ENCODE measurements around the gene STK32C.

STK32C gene

DNA sequence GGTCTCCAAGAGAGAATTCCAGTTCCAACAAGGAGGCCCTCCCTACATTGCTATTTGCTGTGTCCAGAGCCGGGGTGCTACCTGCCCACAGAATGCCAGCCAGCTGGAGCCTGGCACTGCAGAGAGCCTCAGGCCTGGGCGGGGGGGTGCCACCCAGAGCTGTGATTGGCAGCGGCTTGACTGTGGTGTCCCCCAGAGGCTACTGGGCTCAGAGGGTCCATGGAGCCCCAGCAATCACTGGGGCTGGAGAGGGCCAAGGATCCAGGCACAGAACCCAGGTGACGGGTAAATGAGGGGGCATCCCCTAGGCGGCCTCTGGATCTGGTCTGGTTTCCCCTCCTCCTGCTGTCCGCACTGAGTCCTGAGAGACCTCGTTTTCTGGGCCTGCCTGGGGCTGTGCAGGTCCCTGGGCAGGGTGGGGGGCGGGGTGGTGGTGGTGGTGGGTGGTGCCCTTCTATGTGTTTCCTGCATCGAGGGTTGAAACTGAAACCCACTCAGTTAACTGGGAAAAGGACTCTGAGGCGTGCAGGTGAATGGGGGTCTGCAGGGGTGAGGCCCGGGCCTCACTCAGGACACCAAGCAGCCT lies 108.4 kb downstream of the STK32C start:
- no peak for DNase-seq (ENCODE audit: low read depth in 2 of 2)

DNA sequence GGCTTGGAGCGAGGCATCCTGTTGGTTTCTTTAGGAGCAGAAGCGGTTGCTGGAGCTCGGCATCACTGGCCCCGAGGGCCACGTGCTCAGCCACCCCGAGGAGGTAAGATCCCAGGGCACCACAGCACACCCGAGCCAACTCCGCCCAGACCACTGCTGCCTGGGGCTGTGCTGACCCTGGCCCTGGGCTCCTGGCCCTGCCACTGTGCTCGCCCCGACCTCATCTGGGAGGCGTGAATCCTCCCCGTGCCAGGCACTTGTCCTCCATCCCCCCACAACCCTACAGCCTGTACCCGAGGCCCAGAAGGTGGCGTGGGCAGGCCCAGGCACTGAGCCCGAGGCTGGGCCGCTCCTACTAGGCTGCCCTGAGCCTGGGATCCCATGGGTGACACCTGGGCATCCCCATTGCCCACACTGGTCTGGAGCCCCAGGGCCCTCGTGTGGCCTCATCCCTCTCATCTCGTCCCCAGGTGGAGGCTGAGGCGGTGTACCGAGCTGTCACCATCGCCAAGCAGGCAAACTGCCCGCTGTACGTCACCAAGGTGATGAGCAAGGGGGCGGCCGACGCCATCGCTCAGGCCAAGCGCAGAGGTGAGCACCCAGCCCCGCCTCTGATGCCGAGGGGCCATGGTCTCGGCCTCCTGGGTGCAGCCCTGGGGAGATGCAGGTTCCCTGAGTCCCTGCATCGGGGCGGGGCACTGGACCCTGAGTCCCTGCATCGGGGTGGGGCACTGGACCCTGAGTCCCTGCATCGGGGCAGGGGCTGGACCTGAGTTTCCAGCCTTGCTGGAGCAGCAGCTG lies 109.2 kb downstream of the STK32C start:
- no peak for DNase-seq (ENCODE audit: low read depth in 2 of 2)

DNA sequence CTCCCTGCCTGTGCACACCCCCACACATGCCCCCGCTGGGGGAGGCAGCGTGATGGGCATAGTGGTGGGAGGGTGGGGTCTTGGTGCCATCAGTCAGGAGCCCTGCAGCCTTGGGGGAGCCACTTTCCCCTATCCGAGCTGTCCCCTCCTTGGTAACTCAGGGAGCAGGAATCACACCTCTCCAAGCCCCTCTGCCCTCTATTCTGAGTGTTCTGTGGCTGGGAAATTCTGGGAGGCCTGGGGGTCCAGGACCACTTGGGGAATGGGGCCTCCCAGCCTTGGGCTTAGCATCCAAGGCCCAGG lies 109.7 kb downstream of the STK32C start:
- DNase-seq (ENCODE audit: low read depth in 2 of 2): no peak

DNA sequence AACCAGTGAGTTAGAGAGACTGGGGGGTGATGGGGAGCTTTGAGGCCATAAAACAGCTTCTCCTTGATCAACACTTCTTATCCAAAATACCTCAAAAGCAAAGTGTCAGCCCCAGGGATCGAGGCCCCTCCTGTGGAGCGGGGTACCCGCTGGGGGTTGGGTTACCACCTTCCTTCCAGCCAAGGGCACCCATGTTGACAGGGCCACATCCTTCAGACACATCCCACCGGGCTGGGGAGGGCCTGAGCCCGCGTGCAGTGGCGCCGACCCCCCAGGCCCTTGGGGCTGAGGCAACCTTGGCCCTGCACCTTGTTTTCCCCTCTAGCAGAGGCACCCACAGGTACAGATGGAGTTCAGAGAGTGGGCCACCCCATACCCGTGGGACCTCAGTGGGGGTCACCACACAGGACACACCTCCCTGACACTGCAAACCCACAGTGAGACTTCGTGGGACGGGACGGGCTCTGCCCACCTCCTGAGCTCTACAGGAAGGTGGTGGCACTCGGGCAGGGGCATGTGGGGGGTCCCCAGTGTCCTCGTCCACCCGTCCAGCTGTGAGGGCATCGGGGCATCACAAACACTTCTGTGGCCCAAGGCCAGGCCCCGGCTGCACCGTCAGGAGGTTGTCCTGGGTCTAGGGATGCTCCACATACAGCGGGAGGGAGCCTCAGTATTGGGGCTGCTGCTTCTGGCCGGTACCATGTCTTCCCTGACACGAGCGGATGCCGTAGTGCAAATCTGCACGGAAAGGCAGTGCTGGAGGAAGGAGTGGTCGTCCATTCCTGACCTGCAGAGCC lies 110.3 kb downstream of the STK32C start:
- DNase-seq (ENCODE audit: low read depth in 2 of 2): no peak

DNA sequence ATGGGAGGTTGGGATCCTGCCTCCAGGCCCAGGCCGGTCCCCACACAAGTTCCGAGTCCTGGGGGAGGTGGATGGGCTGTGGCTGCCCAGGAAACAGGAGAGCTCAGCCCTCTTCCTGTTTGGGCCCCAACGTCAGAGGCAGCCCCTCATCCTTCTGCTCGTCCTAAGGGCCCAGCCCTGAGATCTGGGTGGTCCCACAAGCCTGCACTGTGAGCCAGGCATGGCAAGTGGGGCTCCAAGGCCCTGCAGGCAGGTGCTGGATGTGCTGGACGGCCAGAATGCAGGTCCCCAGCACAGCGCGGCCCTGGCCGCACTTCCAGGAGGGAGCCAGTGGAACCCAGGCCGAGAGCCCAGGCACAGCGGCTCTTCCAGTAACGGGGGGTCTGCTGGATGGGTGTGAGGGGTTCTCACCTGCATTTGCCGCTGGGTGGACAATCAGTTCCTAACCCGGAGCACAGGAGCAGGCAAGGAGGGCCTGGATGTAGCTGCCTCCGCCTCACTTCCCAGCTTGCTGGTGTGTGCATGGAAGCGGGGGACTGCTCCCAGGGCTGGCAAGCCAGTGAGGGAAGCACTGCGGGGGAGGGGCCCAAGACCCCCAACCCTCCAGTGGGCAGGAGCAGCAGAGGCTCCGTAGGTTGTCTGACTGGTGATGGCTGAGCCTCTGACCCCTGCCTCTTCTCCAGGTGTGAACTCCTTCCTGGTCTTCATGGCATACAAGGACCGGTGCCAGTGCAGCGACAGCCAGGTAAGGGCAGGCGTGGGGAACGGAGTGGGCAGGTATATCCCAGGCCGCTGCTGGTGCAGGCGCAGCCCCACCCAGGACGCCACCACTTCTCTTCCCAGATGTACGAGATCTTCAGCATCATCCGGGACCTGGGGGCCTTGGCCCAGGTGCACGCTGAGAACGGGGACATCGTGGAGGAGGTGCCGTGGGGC lies 111.3 kb downstream of the STK32C start:
- no peak for DNase-seq (ENCODE audit: low read depth in 2 of 2)

DNA sequence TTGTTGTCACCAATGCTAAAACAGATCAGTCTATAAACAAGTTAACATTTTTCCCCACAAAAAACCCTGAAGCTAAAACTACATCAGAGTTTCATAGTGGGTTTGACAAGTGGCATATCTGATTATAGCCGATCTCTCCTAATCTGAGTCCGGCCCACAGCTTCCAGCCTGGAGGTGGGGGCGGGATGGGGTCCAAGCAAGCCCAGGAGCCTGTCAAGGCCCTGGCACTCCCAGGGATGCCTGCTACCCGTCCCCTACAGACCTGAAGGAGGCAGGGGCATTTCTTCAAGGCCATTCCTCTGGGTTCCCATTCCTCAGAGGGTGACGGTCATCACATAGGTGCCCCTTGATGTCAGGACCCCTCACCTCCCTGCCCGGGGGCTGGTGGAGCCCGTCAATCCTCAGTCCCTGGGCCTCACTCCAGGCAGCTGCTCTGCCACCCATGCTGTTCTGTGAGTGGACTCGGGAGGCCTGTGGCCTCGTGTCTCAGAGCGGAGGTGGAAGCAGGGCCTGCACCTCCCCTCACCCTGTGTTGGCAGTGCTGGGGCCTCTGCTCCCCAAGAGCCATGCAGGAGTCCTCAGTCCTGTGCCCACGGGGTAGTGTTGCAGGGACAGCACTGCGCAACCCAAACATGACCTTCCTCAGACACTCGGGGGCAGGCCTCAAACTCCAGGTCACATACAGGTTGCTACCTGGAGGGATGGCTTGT lies 112.2 kb downstream of the STK32C start:
- DNase-seq (ENCODE audit: low read depth in 2 of 2): no peak

DNA sequence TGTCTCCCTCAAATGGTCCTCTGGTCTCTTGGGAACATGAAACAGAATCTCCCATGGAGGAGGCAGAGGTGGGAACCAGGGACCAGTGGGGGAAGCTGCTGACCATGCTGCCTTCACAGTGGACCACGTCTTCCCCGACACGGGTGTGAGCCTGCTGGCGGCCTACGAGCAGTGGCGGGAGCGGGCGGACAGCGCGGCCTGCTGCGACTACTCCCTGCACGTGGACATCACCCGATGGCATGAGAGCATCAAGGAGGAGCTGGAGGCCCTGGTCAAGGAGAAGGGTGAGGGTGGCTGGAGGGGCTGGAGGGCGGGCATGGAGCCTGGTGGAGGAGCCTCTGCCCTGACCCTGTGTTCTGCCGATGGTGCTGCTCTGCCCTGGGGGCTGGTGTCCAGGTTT lies 113.0 kb downstream of the STK32C start:
- DNase-seq (ENCODE audit: low read depth in 2 of 2): no peak

DNA sequence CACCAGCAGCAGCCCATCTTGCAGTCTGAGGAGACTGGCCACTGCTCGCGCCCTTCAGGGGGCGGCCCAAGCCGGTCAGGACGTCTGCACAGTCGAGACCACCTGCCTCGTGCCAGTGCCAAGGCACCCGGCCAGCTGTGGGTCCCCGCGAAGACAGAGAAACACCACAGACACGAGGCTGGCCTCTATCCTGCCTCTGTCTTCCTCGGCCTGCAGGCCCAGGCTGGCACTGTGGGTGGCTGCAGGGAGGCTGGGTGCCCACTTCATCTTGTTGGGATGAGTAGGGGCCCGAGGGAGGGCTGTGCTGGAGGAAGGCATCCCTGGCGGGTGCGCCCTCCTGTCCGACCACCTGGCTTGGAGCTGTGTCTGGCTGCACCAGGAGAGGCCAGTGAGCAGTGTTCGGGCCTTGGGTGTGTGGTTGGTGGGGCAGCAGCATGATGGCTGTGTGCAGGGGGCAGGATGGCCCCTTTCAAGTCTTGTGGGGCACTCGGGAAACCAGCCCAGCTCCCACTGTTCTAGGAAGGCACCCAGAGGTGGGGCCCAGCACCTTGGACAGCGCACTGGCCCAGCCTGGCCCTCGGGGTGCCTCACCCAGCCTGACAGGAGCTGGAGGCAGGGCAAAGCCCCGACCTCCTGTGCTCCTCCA lies 113.7 kb downstream of the STK32C start:
- DNase-seq (ENCODE audit: low read depth in 2 of 2): no peak

DNA sequence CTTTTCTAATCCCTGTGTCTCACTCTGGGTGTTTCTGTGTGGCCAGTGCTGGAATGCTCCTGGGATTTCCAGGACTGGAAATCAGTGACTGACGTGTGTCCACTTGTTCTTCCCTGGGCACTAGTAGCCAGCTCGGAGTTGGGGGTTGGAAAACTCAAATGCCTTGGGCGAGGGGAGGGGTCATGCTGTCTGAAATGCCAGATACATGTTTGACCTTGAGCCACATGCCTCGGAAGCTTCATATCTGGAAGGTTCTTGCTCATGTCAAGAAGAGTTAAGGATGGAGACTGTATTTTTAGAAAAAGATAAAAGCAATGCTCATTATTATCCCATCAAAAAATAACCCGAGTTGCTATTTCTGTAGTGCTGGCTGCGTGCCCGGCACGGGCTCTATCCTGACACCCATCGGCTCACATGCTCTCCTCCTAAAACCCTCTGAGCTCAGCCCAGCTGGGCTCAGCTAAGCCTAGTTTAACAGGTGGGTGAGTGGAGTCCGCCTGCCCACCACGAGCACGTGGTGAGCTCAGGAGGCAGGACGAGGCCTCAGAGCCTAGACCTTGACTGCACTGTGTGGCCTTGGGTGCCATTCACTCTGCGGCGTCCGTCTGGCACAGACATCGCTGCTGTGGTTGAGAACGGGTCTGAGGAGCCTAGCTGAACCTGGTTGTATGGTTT lies 114.6 kb downstream of the STK32C start:
- DNase-seq (ENCODE audit: low read depth in 2 of 2): no peak

DNA sequence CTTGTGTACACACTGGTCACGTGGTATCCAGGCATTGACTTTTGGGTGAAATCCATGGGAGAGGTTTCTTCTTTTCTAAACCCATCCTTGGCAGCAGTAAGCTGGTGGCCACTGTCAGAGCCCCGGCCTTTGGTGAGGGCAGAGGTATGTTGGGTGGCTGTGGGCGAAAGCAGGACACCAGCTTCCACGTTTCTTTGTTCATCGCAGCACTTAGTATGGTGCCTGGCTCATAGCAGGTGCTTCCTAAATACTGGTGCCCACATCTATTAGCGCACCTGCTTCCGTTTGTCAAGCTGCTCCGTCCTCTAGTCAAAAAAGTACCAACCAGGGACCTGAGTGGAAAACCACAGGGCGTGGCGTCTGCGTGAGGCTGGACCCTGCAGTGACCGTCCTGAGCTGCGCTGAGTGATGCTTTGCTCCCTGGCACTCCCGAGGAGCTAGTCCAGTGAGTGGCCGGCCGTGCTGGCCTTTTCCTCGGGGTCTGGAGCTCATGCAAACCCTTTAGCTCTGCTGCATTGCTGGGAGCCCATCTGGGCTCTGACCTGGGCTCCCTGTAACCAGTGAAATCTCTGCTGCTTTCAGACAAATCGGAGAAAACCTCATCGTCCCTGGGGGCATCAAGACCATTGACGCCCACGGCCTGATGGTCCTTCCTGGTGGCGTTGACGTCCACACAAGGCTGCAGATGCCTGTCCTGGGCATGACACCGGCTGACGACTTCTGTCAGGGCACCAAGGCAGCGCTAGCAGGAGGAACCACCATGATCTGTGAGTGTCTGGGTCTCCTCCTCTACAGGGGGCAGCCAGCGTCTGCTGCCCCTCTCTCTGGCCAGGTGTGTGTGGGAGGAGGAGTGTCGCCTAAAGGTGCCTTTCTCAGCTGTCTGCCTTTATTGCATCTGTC lies 115.4 kb downstream of the STK32C start:
- no peak for DNase-seq (ENCODE audit: low read depth in 2 of 2)

DNA sequence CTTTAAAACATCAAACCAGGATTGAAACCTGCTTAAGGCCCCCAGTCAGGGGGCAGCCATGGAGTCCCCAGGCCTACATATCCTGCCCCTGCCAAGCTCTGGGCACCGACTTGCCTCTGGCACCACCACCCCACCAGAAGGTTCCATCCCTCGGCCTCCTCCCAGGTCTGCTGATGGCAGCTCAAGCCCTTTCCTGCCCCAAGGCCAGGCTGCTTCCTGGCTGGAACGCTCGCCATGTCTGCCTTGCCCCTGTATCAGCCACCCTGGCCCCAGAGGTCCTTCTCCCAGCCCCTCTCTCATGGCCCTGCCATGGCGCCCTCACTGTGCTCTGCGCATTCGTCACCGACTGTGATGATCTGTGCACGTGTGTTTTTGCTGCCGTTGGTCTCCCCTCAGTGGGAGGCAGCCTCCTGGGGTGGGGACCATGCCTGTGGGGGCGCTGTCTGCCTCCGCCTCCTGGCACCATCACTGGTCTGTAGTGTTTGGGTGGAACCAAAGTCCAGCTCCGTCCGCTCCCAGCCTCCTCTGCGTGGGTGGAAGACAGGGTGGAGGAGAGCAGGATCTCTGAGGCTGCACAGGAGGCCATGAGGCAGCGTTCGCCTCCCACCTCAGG lies 117.8 kb downstream of the STK32C start:
- DNase-seq (ENCODE audit: low read depth in 2 of 2): no peak

DNA sequence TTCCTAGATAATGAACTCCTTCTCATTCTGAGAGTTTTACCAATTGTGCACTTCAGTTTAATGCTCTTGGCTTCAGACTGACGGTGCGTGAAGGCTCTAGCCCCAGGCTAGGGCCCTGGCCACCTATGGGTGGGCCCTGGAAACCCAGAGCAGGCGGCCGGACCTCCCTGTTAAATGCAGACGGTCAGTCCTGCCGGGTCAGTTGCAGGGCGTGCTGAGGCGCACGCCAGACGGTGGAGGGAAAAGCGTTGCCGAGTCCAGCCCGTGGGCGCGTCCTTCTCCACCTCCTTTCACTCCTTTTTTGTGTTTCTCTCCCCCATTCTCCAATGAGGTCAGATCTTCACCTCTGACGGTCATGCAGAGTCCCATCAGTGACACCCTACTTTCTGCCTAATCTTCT lies 118.7 kb downstream of the STK32C start:
- DNase-seq (ENCODE audit: low read depth in 2 of 2): no peak

DNA sequence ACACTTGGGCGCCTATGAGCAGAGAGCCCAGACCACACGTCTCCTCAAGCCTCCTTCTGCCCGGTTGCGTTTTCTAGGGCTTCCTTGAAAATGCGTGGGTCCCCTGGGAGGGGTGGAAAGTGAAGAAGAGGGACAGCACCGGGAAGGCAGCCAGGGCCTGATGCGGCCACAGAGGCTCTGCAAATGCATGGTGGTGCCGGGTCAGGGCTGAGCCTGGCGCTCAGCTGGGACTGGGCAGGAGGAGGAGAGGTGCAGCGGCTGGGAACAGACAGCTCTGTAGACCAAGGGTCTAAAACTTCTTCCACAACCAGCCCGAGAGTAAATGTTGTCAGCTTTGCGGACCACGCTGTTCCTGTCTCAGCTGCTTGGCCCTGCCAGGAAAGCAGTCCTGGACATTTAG lies 119.4 kb downstream of the STK32C start:
- DNase-seq (ENCODE audit: low read depth in 2 of 2): no peak

DNA sequence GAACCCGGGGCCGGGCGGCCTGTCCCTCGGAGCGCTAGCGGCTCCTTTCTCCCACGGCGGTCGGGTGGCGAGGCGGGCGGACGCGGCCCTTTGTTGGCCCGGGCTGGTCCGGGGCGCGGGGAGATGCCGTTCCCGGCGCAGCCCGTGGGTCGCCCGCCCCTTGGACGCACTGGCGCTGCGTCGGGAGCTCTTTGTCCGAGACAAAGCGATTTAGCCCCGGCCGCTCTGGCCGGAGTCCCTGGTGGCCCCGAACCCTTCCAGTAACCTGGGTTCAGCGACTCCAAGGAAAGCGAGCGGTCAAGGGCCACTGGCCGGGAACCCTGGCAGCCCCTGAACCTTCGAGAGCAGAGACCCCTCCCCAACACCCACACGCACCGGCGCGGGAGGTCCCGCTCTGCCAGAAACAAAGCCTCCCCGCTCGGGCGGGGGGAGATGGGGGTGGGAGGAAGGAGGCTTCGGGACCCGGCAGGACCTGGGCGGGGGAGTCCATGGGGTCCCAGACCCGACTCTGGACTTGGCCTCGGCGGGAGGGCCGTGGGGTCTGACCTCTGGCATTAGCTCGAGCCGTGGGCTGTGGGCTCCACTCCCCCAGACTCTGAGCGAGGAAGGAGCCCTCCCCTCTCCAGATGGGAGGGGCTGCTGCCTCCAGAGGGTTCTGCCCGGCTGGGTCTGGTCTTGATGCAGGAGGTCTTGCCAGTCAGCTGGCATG lies 120.2 kb downstream of the STK32C start:
- DNase-seq (ENCODE audit: low read depth in 2 of 2): no peak

DNA sequence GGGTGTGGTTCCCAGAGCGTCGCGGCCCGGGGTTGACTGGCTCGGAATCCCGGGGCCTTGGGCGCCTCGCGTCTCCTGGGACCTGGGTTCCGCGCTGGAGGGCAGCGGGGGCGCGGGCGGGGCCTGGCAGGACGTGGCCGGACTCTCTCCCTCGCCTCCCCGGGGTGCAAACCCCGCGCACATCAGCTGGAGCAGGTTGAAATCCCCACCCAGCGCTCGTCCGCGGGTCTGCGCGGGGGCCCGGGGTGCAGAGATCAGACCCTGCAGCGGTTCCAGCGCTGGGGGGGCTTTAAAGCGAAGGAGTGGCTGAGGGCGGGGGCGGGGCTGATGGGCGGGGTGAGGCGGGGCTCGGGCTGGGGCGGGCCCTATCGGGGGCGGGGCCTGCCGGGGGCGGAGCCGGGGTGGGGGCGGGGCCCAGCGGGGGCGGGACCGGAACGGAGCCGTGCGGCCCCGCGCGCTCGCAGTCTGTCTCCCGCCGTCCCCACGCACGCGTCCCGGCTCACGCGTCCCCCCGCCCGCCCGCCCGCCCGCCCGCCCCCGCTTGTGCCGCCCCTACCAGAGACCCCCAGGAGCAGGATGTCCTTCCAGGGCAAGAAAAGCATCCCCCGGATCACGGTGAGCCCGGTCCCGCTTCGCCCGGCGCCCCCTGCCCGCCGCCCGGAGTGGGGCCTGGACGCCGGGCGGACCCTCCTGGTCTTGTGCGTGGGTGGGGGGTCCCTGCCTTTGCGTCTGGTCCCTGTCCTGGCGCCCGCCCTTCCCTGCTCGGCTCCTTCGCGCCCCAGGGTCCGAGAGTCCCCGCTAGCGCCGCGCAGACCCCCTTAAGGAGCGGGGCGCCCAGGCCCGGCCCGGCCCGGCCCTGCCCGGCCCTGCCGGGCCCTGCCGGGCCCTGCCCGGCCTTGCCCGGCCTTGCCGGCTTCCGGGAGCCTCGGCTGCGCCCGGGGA lies 121.0 kb downstream of the STK32C start, which contains the start of gene DPYSL4:
Gene DPYSL4, plus strand, starts transcription at position 461 of the 942 bp plus-strand sequence. Its CDS starts 116 bp downstream, at position 577.
- peak in 1 of 2 experiments; percentile 1 for DNase-seq (ENCODE audit: low read depth in 2 of 2)

DNA sequence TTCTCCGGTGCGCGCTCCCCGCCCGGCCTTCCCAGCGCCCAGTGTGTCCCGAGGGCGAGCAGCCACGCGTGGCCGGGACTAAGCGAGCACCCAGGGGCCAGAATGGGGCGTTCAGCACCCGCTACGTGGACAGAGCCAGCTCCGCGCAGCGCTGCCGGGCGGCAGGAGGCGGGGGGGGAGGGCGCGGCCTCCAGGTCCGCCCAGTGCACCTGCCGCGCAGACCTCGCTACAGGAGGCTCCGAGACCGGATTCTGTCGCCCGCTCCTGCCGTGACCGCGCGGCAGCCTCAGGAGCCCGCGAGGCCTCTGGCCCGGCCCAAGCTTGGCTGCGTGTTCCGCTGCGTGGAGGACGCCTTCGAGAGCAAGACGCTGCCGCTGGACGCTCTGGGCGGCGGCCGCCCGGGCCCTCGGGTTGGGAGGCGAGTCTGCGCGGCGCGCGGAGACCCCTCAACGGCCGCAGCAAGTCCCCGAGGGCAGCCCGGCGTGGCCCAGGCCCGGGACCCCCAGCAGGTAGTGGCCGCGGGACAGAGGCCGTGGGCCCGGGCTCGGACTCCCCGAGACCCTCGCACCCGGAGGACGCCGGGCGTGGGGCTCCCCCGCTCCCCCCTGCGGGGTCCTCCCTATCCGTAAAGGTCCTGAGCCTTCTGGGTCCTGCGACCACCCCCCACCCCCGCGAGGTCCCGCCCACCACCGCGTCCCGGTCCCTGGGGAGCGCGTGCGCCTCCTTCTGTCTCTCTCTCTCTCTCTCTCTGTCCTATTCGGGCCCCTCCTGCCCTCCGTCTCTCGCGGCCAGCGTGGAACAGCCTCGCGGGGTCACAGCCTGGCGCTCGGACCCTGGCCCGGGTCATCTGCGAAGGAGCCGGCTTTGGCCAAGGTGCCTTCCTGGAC lies 121.9 kb downstream of the STK32C start:
- DNase-seq (ENCODE audit: low read depth in 2 of 2): no peak
